PC-3 (cell line): ENCODE measurements around the gene PCDHGA10. TPM values are rescaled to one million over a fixed set of nuclear protein-coding genes. Genes with fewer than 3 reads are reported as not detected.

Experiments
- ATAC-seq: fragments of 200-7000 bp; cut with Tn5 transposase; 2 replicates; pipeline ENCODE4 v1.9.1; 2020; ENCODE audit warnings: mild to moderate bottlenecking, moderate library complexity
- BruUV-seq: library from RNA; stranded (reverse); fragments of 400-500 nt; replicated peaks from 2 replicates; lab custom pipeline; 2021; lab: Mats Ljungman, UMichigan
- CTCF ChIA-PET: fragments of 300-600 bp; sonication (Branson Sonifier 250); formaldehyde crosslinking; loops from one replicate; lab custom pipeline; 2022; ENCODE audit warnings: antibody characterized with exemption; lab: Charles Lee
- POLR2A ChIA-PET: fragments of 300-600 bp; sonication (Branson Sonifier 250); formaldehyde crosslinking; loops from one replicate; lab custom pipeline; 2022; ENCODE audit warnings: antibody characterized with exemption; ENCODE audit not compliant: unreplicated experiment; lab: Charles Lee
- DNase-seq: peaks from one replicate; pipeline ENCODE4 v3.0.0-alpha.2; 2015
- H2AFZ ChIP-seq: fragments of 300-600 bp; sonication (generic); 2 replicates; pipeline ENCODE4 v1.6.0; 2016; ENCODE audit warnings: antibody characterized with exemption, low read length
- H3F3A ChIP-seq: fragments of 300-600 bp; sonication (generic); one replicate; pipeline ENCODE4 v1.6.0; 2017; ENCODE audit warnings: antibody characterized with exemption, low read length, control low read depth, mild to moderate bottlenecking; ENCODE audit not compliant: unreplicated experiment
- H3K27ac ChIP-seq: fragments of 300-600 bp; sonication (generic); 2 replicates; pipeline ENCODE4 v1.5.1; 2016; ENCODE audit warnings: mild to moderate bottlenecking, low read length
- H3K27me3 ChIP-seq: fragments of 300-600 bp; sonication (generic); 2 replicates; pipeline ENCODE4 v1.6.1; 2016; ENCODE audit warnings: low read length, mixed read lengths
- H3K36me3 ChIP-seq: fragments of 300-600 bp; sonication (generic); 2 replicates; pipeline ENCODE4 v1.6.1; 2016; ENCODE audit warnings: low read depth, mixed run types, low read length, mixed read lengths
- H3K4me1 ChIP-seq: fragments of 300-600 bp; sonication (generic); 2 replicates; pipeline ENCODE4 v1.5.1; 2016; ENCODE audit warnings: low read length; ENCODE audit not compliant: insufficient read depth
- H3K4me2 ChIP-seq: fragments of 300-600 bp; sonication (generic); 2 replicates; pipeline ENCODE4 v1.6.0; 2016; ENCODE audit warnings: low read length
- H3K4me3 ChIP-seq: fragments of 300-600 bp; sonication (generic); 2 replicates; pipeline ENCODE4 v1.5.1; 2016; ENCODE audit warnings: mild to moderate bottlenecking, low read length, mixed read lengths
- H3K79me2 ChIP-seq: fragments of 300-600 bp; sonication (generic); 2 replicates; pipeline ENCODE4 v1.6.1; 2017; ENCODE audit warnings: low read length, mixed read lengths
- H3K9ac ChIP-seq: fragments of 300-600 bp; sonication (generic); 2 replicates; pipeline ENCODE4 v1.6.0; 2016; ENCODE audit warnings: mild to moderate bottlenecking, low read length
- H3K9me2 ChIP-seq: fragments of 300-600 bp; sonication (generic); replicated peaks from 2 replicates; pipeline ENCODE4 v1.6.1; 2016; ENCODE audit warnings: mixed run types, low read length, mixed read lengths
- H3K9me3 ChIP-seq: fragments of 300-600 bp; sonication (generic); 2 replicates; pipeline ENCODE4 v1.6.1; 2016; ENCODE audit warnings: low read length, mixed read lengths
- H4K20me1 ChIP-seq: fragments of 300-600 bp; sonication (generic); 2 replicates; pipeline ENCODE4 v1.6.1; 2016; ENCODE audit warnings: low read length, mixed read lengths
- EZH2 ChIP-seq: fragments of 300-600 bp; sonication (generic); IDR thresholded peaks from one replicate; pipeline ENCODE4 v1.6.1; 2017; ENCODE audit warnings: antibody characterized with exemption, mild to moderate bottlenecking, low read length; ENCODE audit not compliant: unreplicated experiment
- EZH2phosphoT487 ChIP-seq: fragments of 300-600 bp; sonication (generic); IDR thresholded peaks from 2 replicates; pipeline ENCODE4 v1.6.1; 2018; ENCODE audit warnings: mild to moderate bottlenecking, antibody characterized with exemption, low read length, borderline replicate concordance
- intact Hi-C: fragments of 100-400 bp; cut with micrococcal nuclease; formaldehyde crosslinking; loops from 2 replicates; pipeline ENCODE4 v1.9.0; 2023
- total RNA-seq: library from RNA; depleted of rRNA; stranded (reverse); fragments of >200 nt; gene quantifications from 2 replicates; pipeline ENCODE4 v1.2.3, GENCODE V29; 2014
- TF ChIP-seq, protein P1 (sequence below): fragments of 300-600 bp; sonication (generic); conservative IDR thresholded peaks from 2 replicates; pipeline ENCODE4 v1.5.1; 2017; ENCODE audit warnings: antibody characterized with exemption, low read depth, mild to moderate bottlenecking, low read length

Gene PCDHGA10
- total RNA-seq, 1 experiment from 2014 or later: 0.84 TPM

DNA sequence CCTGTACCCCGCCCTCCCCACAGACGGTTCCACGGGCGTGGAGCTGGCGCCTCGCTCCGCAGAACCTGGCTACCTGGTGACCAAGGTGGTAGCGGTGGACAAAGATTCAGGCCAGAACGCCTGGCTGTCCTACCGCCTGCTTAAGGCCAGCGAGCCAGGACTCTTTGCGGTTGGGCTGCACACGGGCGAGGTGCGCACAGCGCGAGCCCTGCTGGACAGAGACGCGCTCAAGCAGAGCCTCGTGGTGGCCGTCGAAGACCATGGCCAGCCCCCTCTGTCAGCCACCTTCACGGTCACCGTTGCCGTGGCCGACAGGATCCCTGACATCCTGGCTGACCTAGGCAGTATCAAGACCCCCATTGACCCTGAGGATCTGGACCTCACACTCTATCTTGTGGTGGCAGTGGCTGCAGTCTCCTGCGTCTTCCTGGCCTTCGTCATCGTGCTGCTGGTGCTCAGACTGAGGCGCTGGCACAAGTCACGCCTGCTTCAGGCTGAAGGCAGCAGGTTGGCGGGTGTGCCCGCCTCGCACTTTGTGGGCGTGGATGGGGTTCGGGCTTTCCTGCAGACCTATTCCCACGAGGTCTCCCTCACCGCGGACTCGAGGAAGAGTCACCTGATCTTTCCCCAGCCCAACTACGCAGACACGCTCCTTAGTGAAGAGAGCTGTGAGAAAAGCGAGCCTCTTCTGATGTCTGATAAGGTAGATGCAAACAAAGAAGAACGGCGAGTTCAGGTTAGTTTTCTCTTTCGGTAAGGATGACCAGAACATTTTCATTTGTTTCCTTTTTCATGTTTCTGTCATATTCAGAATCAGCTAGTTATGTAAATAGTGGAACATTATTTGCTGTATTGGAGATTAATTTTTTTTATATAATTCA, 46.5 kb upstream of the PCDHGA10 start:
- H3F3A ChIP-seq: no peaks in the 10 kb centered on the region
- no peaks in the 10 kb centered on the region for H3K9me2 ChIP-seq
- no peak overlapping the region for H3K4me3 ChIP-seq
- ATAC-seq (no peak), DNase-seq (no peak)
- no peaks in the 10 kb centered on the region; the same call in 1 of the 2 replicates for H3K9me3 ChIP-seq
- H3K4me2 ChIP-seq: no peak overlapping the region
- no peak overlapping the region for H2AFZ ChIP-seq
- intact Hi-C loops: no loop called here
- TF ChIP-seq EZH2 (no peak), EZH2phosphoT487 (no peak)
- TF ChIP-seq, protein P1, sequence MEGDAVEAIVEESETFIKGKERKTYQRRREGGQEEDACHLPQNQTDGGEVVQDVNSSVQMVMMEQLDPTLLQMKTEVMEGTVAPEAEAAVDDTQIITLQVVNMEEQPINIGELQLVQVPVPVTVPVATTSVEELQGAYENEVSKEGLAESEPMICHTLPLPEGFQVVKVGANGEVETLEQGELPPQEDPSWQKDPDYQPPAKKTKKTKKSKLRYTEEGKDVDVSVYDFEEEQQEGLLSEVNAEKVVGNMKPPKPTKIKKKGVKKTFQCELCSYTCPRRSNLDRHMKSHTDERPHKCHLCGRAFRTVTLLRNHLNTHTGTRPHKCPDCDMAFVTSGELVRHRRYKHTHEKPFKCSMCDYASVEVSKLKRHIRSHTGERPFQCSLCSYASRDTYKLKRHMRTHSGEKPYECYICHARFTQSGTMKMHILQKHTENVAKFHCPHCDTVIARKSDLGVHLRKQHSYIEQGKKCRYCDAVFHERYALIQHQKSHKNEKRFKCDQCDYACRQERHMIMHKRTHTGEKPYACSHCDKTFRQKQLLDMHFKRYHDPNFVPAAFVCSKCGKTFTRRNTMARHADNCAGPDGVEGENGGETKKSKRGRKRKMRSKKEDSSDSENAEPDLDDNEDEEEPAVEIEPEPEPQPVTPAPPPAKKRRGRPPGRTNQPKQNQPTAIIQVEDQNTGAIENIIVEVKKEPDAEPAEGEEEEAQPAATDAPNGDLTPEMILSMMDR: no peak
- POLR2A ChIA-PET: no interaction called here
- H3K4me1 ChIP-seq: 0 out of 2 replicates have a peak, but pooled peaks cover 3% of the 10 kb centered on the region
- no peak overlapping the region for H3K9ac ChIP-seq
- H3K36me3 ChIP-seq: no peaks in the 10 kb centered on the region; the same call in 1 of the 2 replicates
- H3K27ac ChIP-seq: no peak overlapping the region
- H3K27me3 ChIP-seq: no peaks in the 10 kb centered on the region
- H3K79me2 ChIP-seq: no peaks in the 10 kb centered on the region
- CTCF ChIA-PET: no interaction called here
- H4K20me1 ChIP-seq: no peaks in the 10 kb centered on the region
- no TSS peak for BruUV-seq

GRCh38 chr5:141369994-141370848, 42.6 kb upstream of the PCDHGA10 start, which contains the start of gene PCDHGB3:
Gene PCDHGB3, plus strand, starts transcription at chr5:141370242. Its CDS starts 153 bp downstream, at chr5:141370395.
- Histone ChIP-seq H3K9ac (no peak within 1 kb of the TSS), H3K4me3 (no peak within 1 kb of the TSS), H3K9me2 (no peaks in the 10 kb centered on the region), H2AFZ (no peak within 1 kb of the TSS), H3K9me3 (no peaks in the 10 kb centered on the region), H3K27ac (no peak within 1 kb of the TSS), H3K36me3 (no peaks in the 10 kb centered on the region; the same call in 1 of the 2 replicates), H4K20me1 (no peaks in the 10 kb centered on the region), H3K79me2 (no peaks in the 10 kb centered on the region), H3K4me1 (no peaks in the 10 kb centered on the region), H3K4me2 (no peak within 1 kb of the TSS), H3F3A (no peaks in the 10 kb centered on the region), H3K27me3 (no peaks in the 10 kb centered on the region)
- TF ChIP-seq, protein P1: no peak
- TF ChIP-seq EZH2 (no peak), EZH2phosphoT487 (no peak)
- no peak for ATAC-seq
- DNase-seq: no peak
- CTCF ChIA-PET: no interaction called here
- no TSS peak for BruUV-seq
- POLR2A ChIA-PET: no interaction called here
- intact Hi-C loops: no loop called here
